Daoy (cell line): Measurements from ENCODE around the gene RABGEF1. TPM values are rescaled to one million over a fixed set of nuclear protein-coding genes. Genes with fewer than 3 reads are reported as not detected.
A peak's percentile ranks its signal among the peaks of the same experiment; 100 is the strongest.
"Not testable (repeated sequence)": the region's sequence is repeated elsewhere in the genome, so short reads cannot be mapped to it uniquely, and the experiment has no call there.

Experiments used
- DNase-seq: peaks from one replicate; pipeline ENCODE4 v3.0.0-alpha.2; 2015; ENCODE audit warnings: low read depth
- total RNA-seq: library from RNA; depleted of rRNA; stranded (reverse); fragments of >200 nt; shearing (Covaris generic); gene quantifications from 2 replicates; pipeline ENCODE4 v1.2.3, GENCODE V29; 2014

RABGEF1 gene
- total RNA-seq, 1 experiment from 2014 or later: 55.0 TPM

GRCh38 chr7:66735154-66735553, 5.4 kb upstream of the RABGEF1 start:
- no peak for DNase-seq

GRCh38 chr7:66735850-66736249, 4.7 kb upstream of the RABGEF1 start:
- no peak for DNase-seq

GRCh38 chr7:66736892-66737291, 3.6 kb upstream of the RABGEF1 start:
- no peak for DNase-seq

GRCh38 chr7:66737667-66738066, 2.9 kb upstream of the RABGEF1 start:
- no peak for DNase-seq

- no peak for DNase-seq
Observed at GRCh38 chr7:66739477-66739876, 1.1 kb upstream of the RABGEF1 start.

GRCh38 chr7:66739953-66740301, 606 bp upstream of the RABGEF1 start:
- DNase-seq: peak; percentile 39

- DNase-seq: peak; percentile 76
Observed at GRCh38 chr7:66740980-66741709, 612 bp downstream of the RABGEF1 start.

- peak; percentile 68 for DNase-seq
Observed at GRCh38 chr7:66741710-66742049, 1.1 kb downstream of the RABGEF1 start.

- DNase-seq: peak; percentile 61
Observed at GRCh38 chr7:66742298-66742697, 1.8 kb downstream of the RABGEF1 start.

- no peak for DNase-seq
Observed at GRCh38 chr7:66743920-66744319, 3.4 kb downstream of the RABGEF1 start.

- no peak for DNase-seq
Observed at GRCh38 chr7:66747385-66747784, 6.9 kb downstream of the RABGEF1 start.

- no peak for DNase-seq
Observed at GRCh38 chr7:66747881-66748511, 7.5 kb downstream of the RABGEF1 start.

GRCh38 chr7:66748791-66749190, 8.3 kb downstream of the RABGEF1 start:
- DNase-seq: no peak

- no peak for DNase-seq
Observed at GRCh38 chr7:66751945-66752344, 11.4 kb downstream of the RABGEF1 start.

- no peak for DNase-seq
Observed at GRCh38 chr7:66754541-66754940, 14.0 kb downstream of the RABGEF1 start.

- DNase-seq: not testable (repeated sequence)
Observed at GRCh38 chr7:66755059-66755458, 14.5 kb downstream of the RABGEF1 start.

GRCh38 chr7:66756227-66756626, 15.7 kb downstream of the RABGEF1 start:
- DNase-seq: not testable (repeated sequence)

GRCh38 chr7:66756889-66757288, 16.4 kb downstream of the RABGEF1 start:
- DNase-seq: no peak

GRCh38 chr7:66757939-66758338, 17.4 kb downstream of the RABGEF1 start:
- no peak for DNase-seq

GRCh38 chr7:66758950-66759628, 18.6 kb downstream of the RABGEF1 start:
- DNase-seq: no peak

- not testable (repeated sequence) for DNase-seq
Observed at GRCh38 chr7:66763183-66763582, 22.6 kb downstream of the RABGEF1 start.

- DNase-seq: peak; percentile 27
Observed at GRCh38 chr7:66763633-66764355, 23.3 kb downstream of the RABGEF1 start.
